ENCODE results near the gene ROBO1.
"Not testable (repeated sequence)": the region's sequence is repeated elsewhere in the genome, so short reads cannot be mapped to it uniquely, and the experiment has no call there.

DNA sequence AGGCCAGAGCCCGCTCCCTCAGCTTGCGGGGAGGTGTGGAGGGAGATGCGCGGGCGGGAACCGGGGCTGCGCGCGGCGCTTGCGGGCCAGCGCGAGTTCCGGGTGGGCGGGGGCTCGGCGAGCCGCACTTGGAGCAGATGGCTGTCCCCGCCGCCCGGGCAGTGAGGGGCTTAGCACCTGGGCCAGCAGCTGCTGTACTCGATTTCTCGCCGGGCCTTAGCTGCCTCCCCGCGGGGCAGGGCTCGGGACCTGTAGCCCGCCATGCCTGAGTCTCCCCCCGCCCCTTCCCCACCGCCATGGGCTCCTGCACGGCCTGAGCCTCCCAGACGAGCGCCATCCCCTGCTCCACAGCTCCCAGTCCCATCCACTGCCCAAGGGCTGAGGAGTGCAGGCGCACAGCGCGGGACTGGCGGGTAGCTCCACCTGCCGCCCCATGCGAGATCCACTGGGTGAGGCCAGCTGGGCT lies 265.5 kb downstream of the ROBO1 start:
- TF ChIP-seq POLR2A, CTCF (IDR thresholded peaks at IDR 0.05): not testable (repeated sequence)
